Measurements from ENCODE around the gene ADGRE1.
"Not testable (repeated sequence)": the region's sequence is repeated elsewhere in the genome, so short reads cannot be mapped to it uniquely, and the experiment has no call there.

The ADGRE1 gene, protein sequence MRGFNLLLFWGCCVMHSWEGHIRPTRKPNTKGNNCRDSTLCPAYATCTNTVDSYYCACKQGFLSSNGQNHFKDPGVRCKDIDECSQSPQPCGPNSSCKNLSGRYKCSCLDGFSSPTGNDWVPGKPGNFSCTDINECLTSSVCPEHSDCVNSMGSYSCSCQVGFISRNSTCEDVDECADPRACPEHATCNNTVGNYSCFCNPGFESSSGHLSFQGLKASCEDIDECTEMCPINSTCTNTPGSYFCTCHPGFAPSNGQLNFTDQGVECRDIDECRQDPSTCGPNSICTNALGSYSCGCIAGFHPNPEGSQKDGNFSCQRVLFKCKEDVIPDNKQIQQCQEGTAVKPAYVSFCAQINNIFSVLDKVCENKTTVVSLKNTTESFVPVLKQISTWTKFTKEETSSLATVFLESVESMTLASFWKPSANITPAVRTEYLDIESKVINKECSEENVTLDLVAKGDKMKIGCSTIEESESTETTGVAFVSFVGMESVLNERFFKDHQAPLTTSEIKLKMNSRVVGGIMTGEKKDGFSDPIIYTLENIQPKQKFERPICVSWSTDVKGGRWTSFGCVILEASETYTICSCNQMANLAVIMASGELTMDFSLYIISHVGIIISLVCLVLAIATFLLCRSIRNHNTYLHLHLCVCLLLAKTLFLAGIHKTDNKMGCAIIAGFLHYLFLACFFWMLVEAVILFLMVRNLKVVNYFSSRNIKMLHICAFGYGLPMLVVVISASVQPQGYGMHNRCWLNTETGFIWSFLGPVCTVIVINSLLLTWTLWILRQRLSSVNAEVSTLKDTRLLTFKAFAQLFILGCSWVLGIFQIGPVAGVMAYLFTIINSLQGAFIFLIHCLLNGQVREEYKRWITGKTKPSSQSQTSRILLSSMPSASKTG

DNA sequence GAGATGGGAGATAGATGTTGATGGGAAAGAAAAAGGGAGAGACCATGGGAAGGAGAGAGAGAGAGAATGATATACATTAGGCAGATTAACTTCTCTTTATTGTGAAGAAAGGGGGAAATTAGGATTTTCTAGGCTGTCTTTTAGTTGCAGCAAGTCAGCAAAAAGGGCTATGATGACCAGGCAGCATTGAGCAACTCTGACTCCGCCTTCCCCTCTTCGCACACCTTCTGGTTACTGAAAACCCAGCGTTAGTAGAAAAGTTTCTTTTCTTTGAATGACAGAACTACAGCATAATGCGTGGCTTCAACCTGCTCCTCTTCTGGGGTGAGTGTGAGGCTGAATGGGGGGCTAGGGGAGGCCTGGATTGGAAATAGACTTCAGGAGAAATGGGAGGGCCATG is at the start of gene ADGRE1:
ADGRE1 (plus strand) TSS at position 264 of the 400 bp plus-strand sequence; CDS start at position 294, 30 bp downstream.
- no peak for DNase-seq

DNA sequence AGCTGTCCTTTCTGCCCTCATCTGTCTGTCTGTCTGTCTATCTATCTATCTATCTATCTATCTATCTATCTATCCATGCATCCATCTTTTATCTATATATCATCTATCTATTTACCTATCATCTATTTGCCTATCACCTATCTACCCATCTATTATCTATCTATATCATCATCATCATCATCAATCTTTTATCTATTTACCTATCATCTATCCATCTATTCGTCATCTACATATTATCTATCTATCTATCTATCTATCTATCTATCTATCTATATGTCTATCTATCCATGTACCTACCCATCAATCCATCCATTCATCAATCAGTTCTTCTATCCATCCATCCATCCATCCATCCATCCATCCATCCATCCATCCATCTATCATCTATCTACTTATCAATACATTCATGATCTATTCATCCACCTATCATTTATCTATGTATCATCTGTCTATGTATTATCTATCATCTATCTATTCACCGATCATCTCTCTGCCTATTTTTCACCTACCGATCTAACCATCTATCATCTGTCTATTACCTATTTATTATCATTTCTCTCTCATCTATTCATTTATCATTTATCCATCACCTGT is 49.2 kb upstream of the ADGRE1 start:
- no peak for DNase-seq

DNA sequence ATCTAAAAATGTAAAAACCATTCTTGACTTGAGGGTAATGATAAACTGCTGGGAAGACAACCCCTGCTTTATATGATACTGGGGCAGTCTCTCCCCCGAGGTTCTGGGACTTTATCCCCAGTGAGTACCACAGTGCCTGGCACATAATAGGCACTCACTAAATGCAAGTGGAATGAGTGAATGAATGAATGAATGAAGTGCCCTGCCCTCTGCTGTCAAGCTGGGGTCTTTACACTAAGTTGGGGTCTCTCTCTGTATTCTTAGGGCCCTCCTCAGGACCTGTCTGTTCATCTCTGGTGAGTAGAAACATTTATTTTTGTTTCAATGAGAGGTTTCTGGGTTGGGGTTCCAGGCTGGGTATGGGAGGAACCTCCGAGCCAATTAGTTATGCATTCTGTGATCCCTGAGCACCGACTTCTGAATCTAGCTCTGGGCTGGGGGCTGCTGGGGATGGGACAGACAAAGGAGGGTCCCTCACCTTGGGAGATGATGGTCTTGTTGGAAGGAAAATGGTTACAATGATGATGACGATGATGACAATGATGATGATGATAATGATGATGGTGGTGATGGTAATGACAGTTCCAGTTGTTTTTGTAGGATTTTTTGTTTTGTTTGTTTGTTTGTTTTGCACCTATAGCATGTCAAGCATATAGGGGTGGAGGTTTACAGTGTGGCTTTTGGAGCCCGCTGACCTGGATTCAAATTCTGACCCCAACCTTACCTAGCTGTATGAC is 44.3 kb upstream of the ADGRE1 start:
- no peak for DNase-seq

DNA sequence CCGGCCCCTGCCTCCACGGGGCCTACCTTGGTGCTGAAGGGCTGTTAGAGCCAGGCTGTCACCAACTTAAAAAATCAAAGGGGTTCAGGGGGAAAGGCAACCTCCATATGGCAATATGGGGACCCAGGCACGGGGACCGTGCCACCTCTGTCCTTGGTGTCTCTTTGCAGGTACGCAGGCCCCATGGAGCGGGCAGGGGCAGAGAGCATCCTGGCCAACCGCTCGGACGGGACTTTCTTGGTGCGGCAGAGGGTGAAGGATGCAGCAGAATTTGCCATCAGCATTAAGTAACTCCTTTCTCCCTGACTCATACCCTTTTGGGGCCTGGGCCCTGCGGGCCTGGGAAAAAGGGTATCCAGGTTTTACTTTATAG is 39.6 kb upstream of the ADGRE1 start:
- DNase-seq: no peak

DNA sequence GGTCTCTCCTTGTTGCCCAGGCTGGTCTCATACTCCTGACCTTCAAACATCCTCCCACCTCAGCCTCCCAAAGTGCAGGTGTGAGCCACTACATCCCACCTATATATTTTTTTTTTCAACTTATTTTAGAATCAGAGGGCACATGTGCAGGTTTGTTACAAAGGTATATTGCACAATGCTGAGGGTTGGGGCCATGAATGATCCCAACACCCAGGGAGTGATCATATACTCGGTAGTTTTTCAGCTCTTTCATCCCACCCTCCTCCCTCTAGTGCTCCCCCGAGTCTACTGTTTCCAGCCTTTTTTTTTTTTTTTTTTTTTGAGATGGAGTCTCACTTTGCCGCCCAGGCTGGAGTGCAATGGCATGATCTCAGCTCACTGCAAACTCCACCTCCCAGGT is 38.4 kb upstream of the ADGRE1 start:
- DNase-seq: no peak

DNA sequence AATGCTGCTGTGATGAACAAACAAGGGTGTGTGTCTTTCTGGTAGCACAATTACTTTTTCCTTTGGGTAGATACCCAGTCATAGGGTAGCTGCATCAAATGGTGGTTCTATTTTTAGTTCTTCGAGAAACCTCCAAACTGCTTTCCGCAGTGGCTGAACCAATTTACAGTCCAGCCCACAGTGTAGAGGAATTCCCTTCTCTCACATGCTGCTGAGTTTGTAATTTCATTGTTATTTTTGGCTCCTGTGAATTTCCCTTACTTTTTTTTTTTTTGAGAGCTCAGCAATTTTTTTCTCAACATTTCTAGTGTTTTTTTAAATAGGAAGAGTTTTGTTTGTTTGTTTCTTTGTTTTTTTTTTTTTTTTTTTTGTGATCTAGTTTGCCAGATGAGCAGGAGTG is 37.5 kb upstream of the ADGRE1 start:
- no peak for DNase-seq

DNA sequence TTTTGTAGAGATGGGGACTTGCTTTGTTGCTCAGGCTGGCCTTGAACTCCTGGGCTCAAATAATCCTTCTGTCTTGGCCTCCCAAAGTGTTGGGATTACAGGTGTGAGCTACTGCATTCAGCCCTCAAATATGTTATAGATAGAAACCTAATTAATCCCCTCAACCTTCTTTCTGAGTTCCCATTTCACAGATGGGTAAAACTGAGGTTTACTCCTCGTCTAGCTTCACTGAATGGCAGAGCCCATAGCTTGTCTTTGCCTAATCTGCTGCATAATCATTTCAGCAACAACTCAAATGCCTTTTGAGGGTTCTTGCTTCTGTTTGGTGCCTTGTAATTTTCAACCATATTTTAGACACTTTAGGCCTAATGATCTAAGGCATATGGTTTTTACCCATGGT is 36.0 kb upstream of the ADGRE1 start:
- DNase-seq: no peak

DNA sequence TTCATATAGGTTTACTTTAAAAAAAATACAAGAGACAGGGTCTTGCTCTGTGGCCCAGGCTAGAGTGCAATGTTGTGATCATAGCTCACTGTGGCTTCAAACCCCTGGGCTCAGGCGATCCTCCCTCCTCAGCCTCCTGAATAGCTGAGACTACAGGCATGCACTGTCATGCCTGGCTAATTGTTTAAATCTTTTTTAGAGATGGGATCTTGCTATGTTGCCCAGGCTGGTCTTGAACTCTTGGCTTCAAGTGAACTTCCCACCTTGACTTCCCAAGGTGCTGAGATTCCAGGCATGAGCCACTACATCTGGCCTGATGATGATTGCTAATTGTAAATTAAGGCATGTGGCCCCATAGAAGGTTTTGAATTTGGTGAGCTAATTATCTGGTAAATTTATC is 35.4 kb upstream of the ADGRE1 start:
- no peak for DNase-seq

DNA sequence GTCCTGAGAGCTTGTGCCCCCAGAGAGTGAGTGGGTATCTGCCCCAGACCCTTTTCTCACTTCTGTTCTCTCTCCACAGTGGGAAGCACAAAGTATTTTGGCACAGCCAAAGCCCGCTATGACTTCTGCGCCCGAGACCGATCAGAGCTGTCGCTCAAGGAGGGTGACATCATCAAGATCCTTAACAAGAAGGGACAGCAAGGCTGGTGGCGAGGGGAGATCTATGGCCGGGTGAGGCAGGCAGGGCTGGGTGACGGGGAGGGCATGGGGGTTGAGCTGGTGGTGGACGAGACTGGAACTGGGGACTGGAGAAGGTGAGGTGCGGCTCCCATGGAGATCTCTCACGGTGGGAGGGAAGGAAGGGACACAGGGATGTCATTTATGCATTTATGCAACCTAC is 33.5 kb upstream of the ADGRE1 start:
- no peak for DNase-seq

DNA sequence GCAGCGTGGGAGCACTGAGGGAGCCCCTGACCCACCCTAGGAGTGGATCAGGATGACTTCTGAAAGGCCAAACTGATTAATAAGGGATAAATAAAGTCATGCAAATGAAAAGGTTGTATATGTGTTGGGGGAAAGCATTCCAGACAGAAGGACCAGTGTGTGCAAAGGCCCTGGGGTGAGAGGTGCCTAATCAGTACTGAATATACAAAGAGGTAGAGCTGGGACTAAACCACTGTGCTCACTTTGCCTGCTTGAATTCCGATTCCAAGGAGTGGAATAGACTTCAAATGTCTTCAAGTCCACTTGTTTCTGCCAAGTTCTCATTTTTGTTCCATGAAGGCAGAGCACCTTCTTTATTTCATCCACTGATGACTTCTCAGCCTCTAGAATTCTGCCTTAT is 32.6 kb upstream of the ADGRE1 start:
- no peak for DNase-seq

DNA sequence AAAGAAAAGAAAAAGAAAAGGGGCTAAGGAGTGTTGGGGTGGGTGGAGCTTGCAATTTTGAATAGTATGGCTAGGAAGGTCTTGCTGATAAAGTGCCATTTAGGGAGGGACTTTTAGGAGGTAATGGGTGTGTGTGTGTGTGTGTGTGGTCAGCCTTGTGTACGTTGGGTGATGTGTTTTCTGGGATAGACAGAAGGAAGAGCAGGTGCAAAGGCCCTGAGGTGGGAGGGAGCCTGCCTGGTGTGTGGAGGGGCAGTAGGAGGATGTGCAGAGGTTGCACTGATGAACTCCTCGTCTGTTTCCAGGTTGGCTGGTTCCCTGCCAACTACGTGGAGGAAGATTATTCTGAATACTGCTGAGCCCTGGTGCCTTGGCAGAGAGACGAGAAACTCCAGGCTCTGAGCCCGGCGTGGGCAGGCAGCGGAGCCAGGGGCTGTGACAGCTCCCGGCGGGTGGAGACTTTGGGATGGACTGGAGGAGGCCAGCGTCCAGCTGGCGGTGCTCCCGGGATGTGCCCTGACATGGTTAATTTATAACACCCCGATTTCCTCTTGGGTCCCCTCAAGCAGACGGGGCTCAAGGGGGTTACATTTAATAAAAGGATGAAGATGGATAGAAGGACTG is 30.5 kb upstream of the ADGRE1 start:
- no peak for DNase-seq

DNA sequence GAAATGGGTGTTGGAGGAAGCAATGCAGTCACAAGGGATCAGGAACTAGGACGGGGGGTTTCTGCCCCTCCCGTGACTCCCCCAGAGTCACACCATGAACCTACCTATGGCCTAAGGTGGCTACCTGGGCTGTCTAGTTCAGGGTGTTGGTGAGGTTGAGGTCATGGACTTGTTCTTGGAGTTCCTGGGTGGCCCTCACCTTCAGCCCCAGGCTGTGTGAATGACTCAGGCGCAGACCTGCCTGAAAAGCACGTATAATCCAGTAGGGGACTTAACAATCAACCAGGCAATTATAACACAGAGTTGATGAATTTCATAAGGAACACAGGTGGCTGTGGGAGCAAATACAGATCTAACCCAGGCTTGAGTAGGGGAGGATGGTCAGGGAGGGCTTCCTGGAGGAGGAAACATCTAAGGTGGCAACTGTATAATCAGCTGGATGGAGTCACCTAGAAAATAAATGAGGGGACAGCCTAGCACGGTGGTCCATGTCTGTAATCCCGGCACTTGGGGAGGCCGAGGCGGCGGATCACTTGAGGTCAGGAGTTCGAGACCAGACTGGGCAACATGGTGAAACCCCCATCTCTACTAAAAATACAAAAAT is 25.6 kb upstream of the ADGRE1 start:
- DNase-seq: no peak

DNA sequence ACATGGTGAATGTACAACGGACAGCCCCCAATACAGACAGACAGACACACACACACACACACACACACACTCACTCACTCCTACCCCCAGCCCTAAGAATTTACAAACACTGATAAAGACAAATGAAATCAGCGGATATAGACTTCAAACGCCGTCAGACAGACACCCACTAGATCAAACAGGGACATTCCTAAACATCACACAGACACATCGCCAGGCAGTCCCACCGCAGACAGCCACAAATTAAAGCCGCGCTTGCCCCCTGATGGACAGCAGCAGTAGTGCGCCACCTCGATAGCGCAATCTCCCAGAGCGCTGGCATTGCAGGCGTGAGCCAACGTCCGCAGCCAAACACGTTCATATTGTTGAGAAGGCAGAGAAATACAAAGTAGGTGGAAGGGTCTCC is 24.7 kb upstream of the ADGRE1 start:
- DNase-seq: no peak

DNA sequence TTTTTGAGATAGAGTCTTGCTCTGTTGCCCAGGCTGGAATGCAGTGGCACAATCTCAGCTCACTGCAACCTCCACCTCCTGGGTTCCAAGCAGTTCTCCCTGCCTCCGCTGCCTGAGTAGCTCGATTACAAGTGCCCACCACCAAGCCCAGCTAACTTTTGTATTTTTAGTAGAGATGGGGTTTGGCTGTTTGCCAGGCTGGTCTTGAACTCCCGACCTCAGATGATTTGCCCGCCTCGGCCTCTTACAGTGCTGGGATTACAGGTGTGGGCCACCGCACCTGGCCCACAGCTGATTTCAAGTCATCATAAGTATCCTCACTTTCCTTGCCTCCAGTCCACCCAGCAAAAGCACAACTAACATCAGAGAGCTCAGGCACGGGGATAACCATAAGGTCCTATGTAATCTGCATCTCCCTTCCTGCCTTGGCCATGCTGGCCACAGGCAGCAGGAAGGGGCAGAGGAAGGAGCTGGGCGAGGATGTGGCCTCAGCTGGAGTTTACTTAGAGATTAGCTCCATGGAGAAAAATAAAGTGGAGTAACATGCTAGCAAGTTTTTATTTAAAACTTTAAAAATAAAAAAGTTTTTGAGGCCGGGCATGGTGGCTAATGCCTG is 22.9 kb upstream of the ADGRE1 start:
- DNase-seq: no peak

DNA sequence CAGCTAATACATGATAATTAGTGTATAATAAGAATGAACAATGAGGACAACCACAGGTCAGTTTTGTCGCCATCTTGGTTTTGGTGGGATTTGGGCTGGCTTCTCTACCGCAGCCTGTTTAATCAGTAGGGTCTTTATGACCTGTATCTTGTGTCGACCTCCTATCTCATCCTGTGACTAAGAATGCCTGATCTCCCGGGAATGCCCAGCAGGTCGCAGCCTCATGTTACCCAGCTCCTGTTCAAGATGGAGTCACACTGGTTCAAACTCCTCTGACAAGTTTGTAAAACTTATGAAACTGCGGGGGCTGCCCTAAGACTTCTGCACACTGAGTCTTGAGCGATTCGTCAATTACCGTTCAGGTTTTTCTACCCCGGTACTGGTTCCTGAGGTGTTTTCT is 21.5 kb upstream of the ADGRE1 start:
- no peak for DNase-seq

DNA sequence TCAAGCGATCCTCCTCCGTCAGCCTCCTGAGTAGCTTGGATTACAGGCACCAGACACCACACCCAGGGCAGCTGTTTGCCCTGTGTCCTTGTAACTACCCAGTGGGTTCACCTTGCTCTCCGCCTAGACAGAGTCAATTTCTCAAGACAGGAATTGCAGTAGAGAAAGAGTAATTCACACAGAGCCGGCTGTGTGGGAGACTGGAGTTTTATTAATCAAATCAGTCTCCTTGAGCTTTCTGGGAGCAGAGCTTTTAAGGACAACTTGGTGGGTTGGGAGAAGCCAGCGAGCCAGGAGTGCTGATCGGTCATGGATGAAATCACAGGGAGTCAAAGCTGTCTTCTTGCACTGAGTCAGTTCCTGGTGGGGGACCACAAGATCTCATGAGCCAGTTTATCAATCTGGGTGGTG is 20.6 kb upstream of the ADGRE1 start:
- DNase-seq: no peak

DNA sequence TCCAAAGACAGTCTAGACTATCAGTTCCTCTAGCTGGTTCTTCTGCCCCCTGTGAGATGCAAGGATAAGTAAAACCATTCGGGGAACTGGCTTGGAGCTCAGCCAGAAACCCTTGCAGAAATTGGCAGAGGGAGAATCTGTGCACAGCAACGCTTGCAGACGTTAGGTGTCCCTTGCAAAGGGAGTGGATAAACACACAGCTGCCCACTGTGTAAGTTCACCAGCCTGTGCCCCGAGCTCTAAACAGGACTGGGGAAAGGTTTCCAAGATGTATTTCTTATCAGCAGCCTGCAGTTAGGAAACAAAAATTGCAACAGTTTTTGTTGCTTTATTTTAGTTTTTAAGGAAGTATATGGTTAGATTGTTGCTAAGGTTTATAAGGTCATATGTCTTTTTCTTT is 19.0 kb upstream of the ADGRE1 start:
- no peak for DNase-seq

DNA sequence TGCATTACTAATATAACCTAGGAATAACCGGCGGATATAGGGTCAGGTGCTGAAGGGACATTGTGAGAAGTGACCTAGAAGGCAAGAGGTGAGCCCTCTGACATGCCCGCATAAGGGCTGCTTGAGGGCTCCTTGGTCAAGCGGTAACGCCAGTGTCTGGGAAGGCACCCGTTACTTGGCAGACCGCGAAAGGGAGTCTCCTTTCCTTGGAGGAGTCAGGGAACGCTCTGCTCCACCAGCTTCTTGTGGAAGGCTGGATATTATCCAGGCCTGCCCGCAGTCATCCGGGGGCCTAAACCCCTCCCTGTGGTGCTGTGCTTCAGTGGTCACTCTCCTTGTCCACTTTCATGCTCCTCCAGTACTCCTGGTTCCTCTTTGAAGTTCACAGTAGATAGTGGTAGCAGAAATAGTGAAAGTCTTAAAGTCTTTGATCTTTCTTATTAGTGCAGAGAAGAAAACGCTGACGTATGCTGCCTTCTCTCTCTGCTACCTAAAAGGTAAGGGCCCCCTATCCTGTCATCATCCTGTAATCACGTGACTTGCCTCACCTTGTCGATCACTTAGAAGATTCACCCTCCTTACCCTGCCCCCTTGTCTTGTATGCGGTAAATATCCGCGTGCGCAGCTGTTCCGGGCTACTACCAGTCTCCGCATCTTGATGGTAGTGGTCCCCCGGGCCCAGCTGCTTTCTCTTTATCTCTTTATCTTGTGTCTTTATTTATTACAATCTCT is 18.1 kb upstream of the ADGRE1 start:
- not testable (repeated sequence) for DNase-seq

DNA sequence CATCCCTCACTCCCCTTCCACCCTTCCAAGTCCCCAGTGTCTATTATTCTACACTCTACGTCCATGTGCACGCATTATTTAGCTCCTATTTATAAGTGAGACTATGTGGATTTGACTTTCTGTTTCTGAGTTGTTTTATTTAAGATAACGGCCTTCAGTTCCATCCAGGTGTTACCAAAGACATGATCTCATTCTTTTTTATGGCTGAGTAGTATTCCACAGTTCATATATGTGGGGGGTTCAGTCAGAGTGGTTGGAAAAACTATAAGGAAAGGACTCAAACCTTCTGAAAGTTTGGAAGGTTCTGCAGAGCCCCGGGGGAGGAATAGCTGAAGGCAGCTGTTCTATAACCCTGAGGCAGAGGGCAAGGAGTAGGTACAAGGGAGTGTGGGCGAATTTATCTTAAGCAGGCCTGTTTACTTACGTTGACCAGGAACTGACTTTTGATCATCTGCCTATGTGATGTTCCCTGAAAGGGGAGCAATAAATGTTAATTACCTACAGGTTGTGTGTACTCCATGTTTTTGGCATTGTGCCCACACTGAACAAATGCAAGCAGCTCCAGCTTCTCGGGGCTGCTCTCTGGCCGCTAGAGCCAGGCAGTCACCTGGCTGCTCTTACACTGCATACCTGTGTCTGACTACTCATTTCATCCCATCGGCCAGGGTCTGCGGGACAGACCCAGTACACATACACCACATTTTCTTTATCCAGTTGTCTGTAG is 13.5 kb upstream of the ADGRE1 start:
- DNase-seq: no peak

DNA sequence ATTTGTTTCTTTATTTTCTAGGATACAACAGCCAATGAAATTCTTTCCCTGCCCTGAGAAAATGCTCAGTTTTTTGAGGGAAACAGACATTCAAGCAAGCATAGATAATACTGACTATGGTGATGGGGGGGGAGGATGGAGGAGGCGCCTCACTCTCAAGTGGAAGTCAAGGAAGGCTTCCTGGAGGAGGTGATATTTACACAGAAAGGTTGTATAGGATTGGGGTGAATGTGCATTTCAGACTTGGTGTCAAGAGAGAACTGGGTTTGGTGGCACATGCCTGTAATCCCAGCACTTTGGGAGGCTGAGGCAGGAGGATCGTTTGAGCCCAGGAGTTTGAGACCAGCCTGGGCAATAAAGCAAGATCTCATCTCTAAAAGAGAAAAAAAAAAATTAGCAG is 12.2 kb upstream of the ADGRE1 start:
- DNase-seq: no peak

Data from cortex of kidney (tissue), 1 donor.